ENCODE measurements around the gene GAS7.

DNA sequence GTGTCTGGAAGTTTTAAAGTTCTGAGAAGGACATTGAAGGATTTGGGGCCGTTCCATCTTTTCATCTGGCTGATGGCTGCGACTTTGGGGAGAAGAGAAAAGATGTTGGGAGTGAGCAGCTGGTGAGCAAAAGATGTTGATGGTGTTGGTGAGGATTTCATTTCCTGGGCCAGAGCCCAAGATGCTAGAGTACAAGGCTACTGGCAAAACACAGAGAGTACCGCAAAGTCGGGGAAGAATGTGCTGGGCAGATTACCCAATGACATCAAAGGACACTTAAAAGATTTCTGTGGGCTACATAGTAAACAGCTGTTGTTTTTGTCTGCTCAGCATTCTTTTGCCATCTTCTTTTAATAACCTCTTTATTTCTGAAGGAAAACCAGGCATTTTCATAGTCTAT lies 49.4 kb upstream of the GAS7 start:
- TF ChIP-seq USF2 (CRISPR knock-in tag; IDR thresholded peaks at IDR 0.05) (no peak), EZH2 (IDR thresholded peaks at IDR 0.05; ENCODE audit: borderline replicate concordance, low read depth, low read length) (no peak), CTCF (IDR thresholded peaks at IDR 0.05 in 2 of 3, conservative IDR thresholded peaks at IDR 0.05 in 1 of 3; ENCODE audit: insufficient read depth in 2 of 3, low read depth in 1 of 3, low read length in 3 of 3) (no peak), ARNT (IDR thresholded peaks at IDR 0.05) (no peak), POLR2AphosphoS5 (IDR thresholded peaks at IDR 0.05; ENCODE audit: control insufficient read depth, insufficient read depth, low read depth, low read length) (no peak), HINFP (tag; conservative IDR thresholded peaks at IDR 0.05; ENCODE audit: low read depth) (no peak), GABPB1 (CRISPR knock-in tag; IDR thresholded peaks at IDR 0.05) (no peak), NR2C2 (CRISPR knock-in tag; IDR thresholded peaks at IDR 0.05) (no peak), NR2C2 (tag; IDR thresholded peaks at IDR 0.05) (no peak)
- TF ChIP-seq, protein P1, sequence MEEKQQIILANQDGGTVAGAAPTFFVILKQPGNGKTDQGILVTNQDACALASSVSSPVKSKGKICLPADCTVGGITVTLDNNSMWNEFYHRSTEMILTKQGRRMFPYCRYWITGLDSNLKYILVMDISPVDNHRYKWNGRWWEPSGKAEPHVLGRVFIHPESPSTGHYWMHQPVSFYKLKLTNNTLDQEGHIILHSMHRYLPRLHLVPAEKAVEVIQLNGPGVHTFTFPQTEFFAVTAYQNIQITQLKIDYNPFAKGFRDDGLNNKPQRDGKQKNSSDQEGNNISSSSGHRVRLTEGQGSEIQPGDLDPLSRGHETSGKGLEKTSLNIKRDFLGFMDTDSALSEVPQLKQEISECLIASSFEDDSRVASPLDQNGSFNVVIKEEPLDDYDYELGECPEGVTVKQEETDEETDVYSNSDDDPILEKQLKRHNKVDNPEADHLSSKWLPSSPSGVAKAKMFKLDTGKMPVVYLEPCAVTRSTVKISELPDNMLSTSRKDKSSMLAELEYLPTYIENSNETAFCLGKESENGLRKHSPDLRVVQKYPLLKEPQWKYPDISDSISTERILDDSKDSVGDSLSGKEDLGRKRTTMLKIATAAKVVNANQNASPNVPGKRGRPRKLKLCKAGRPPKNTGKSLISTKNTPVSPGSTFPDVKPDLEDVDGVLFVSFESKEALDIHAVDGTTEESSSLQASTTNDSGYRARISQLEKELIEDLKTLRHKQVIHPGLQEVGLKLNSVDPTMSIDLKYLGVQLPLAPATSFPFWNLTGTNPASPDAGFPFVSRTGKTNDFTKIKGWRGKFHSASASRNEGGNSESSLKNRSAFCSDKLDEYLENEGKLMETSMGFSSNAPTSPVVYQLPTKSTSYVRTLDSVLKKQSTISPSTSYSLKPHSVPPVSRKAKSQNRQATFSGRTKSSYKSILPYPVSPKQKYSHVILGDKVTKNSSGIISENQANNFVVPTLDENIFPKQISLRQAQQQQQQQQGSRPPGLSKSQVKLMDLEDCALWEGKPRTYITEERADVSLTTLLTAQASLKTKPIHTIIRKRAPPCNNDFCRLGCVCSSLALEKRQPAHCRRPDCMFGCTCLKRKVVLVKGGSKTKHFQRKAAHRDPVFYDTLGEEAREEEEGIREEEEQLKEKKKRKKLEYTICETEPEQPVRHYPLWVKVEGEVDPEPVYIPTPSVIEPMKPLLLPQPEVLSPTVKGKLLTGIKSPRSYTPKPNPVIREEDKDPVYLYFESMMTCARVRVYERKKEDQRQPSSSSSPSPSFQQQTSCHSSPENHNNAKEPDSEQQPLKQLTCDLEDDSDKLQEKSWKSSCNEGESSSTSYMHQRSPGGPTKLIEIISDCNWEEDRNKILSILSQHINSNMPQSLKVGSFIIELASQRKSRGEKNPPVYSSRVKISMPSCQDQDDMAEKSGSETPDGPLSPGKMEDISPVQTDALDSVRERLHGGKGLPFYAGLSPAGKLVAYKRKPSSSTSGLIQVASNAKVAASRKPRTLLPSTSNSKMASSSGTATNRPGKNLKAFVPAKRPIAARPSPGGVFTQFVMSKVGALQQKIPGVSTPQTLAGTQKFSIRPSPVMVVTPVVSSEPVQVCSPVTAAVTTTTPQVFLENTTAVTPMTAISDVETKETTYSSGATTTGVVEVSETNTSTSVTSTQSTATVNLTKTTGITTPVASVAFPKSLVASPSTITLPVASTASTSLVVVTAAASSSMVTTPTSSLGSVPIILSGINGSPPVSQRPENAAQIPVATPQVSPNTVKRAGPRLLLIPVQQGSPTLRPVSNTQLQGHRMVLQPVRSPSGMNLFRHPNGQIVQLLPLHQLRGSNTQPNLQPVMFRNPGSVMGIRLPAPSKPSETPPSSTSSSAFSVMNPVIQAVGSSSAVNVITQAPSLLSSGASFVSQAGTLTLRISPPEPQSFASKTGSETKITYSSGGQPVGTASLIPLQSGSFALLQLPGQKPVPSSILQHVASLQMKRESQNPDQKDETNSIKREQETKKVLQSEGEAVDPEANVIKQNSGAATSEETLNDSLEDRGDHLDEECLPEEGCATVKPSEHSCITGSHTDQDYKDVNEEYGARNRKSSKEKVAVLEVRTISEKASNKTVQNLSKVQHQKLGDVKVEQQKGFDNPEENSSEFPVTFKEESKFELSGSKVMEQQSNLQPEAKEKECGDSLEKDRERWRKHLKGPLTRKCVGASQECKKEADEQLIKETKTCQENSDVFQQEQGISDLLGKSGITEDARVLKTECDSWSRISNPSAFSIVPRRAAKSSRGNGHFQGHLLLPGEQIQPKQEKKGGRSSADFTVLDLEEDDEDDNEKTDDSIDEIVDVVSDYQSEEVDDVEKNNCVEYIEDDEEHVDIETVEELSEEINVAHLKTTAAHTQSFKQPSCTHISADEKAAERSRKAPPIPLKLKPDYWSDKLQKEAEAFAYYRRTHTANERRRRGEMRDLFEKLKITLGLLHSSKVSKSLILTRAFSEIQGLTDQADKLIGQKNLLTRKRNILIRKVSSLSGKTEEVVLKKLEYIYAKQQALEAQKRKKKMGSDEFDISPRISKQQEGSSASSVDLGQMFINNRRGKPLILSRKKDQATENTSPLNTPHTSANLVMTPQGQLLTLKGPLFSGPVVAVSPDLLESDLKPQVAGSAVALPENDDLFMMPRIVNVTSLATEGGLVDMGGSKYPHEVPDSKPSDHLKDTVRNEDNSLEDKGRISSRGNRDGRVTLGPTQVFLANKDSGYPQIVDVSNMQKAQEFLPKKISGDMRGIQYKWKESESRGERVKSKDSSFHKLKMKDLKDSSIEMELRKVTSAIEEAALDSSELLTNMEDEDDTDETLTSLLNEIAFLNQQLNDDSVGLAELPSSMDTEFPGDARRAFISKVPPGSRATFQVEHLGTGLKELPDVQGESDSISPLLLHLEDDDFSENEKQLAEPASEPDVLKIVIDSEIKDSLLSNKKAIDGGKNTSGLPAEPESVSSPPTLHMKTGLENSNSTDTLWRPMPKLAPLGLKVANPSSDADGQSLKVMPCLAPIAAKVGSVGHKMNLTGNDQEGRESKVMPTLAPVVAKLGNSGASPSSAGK (IDR thresholded peaks at IDR 0.05) = no peak
